Upper lobe of left lung (tissue), 4 donors: ENCODE data around the gene GPR183.

Source experiments
- EP300 ChIP-seq, 4 donors: sonication (generic); formaldehyde crosslinking; IDR thresholded peaks; one replicate each; pipeline ENCODE4 v1.5.1; 2017; ENCODE audit warnings: antibody characterized with exemption in 4 of 4, control low read depth in 2 of 4
- POLR2A ChIP-seq, 4 donors: fragments of 450-650 bp; IDR thresholded peaks; one replicate each; pipeline ENCODE4 v1.5.1; 2016 to 2017; ENCODE audit warnings: antibody characterized with exemption in 4 of 4, mild to moderate bottlenecking in 2 of 4
- POLR2AphosphoS5 ChIP-seq, 2 donors: sonication (generic); formaldehyde crosslinking; IDR thresholded peaks; one replicate each; pipeline ENCODE4 v1.5.1; 2017; ENCODE audit warnings: antibody characterized with exemption in 2 of 2
- TF ChIP-seq, protein P1 (sequence below), 6 experiments: fragments of 450-650 bp in 4 of 6; fragments of 200-600 bp in 2 of 6; sonication (generic) in 2 of 6; IDR thresholded peaks; one replicate each; pipeline ENCODE4 v1.5.1; 2016 to 2019; ENCODE audit warnings: antibody characterized with exemption in 6 of 6

DNA sequence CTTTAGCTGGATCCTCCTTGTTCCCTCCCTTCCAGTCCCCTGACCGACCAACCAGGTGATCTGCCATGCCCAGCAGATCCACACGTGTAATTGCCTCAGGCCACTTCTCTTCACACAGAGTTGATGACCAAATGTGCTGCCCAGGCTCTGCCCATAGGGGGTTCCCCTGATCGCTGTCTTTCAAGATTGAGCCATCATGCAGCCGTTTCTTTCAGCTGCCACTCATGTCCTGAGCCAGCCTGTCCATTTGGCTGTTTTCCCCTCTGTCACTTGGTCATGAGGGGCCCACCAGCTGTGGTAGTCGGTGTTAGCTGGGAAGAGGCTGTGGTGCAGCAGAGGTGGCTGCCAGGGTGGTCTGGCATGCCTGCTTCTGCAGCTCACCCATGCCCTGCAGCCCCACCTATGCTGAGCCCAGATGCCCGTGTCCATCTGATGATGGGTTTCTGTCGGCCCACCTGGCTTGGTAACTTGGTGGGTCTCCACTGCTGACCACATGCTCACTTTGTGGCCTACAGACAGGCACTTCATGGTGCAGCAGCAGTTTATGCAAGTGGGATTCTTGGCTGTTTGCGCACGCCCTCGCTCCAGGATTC is 35.6 kb upstream of the GPR183 start:
- TF ChIP-seq EP300 (IDR thresholded peaks at IDR 0.05) (no peak), POLR2AphosphoS5 (IDR thresholded peaks at IDR 0.05) (no peak), POLR2A (IDR thresholded peaks at IDR 0.05) (no peak)
- TF ChIP-seq, protein P1, sequence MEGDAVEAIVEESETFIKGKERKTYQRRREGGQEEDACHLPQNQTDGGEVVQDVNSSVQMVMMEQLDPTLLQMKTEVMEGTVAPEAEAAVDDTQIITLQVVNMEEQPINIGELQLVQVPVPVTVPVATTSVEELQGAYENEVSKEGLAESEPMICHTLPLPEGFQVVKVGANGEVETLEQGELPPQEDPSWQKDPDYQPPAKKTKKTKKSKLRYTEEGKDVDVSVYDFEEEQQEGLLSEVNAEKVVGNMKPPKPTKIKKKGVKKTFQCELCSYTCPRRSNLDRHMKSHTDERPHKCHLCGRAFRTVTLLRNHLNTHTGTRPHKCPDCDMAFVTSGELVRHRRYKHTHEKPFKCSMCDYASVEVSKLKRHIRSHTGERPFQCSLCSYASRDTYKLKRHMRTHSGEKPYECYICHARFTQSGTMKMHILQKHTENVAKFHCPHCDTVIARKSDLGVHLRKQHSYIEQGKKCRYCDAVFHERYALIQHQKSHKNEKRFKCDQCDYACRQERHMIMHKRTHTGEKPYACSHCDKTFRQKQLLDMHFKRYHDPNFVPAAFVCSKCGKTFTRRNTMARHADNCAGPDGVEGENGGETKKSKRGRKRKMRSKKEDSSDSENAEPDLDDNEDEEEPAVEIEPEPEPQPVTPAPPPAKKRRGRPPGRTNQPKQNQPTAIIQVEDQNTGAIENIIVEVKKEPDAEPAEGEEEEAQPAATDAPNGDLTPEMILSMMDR (IDR thresholded peaks at IDR 0.05), result no peak
